ENCODE data around the gene PLCH1.

PLCH1 gene

DNA sequence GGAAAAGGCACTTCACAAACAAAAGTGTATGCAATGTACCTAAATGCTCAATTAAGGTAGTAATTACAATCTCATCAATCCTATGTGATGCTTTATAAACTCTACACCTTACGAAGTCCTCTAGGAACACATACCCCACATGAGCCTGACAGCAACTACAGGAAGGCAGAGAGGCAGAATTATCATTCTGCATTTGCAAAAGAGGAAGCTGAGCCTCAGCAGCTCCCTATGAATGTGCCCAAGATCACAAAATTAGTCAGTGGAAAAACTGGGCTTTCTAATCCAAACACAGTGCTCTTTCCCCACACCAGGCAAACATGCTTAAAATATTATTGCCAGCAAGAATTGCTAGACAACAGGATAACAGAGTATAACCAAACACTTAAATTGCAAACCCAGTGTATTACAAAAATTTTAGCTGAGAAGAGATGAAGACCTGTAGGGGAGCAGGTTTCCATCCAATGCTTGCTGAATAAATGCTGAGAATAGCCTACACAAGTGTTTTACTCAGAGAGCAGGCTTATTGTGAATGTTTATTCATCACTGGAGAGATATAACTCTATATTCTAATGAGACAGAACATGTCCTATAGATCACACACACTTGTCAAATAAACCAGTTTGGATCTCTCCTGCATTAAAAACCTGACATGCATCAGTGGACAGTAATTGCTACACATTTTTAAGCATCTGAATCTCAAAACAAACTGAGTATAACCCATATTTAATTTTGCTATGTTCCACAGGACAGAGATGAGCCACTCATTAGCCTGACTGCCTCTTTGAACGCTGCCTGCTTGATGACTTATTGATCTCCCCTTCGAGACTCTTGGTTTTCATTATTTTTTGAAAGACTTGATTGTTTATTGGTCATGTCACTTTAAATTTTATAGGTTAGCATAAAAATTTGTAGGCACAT, 62.2 kb downstream of the PLCH1 start:
- H3K4me1 ChIP-seq, result no peaks in the 10 kb centered on the region
- no peak overlapping the region for H3K27ac ChIP-seq
- no peaks in the 10 kb centered on the region for H3K36me3 ChIP-seq
- H4K20me1 ChIP-seq, result no peaks in the 10 kb centered on the region
- no peak overlapping the region for H3K4me3 ChIP-seq
- no peak for TF ChIP-seq Cebpa-rat (IDR thresholded peaks at IDR 0.05)
- H3K9ac ChIP-seq, result no peak overlapping the region
- H3K27me3 ChIP-seq, result no peaks in the 10 kb centered on the region
- H3K4me2 ChIP-seq, result no peak overlapping the region
- no peaks in the 10 kb centered on the region for H3K9me3 ChIP-seq (replicated peaks in 1 of 11)

DNA sequence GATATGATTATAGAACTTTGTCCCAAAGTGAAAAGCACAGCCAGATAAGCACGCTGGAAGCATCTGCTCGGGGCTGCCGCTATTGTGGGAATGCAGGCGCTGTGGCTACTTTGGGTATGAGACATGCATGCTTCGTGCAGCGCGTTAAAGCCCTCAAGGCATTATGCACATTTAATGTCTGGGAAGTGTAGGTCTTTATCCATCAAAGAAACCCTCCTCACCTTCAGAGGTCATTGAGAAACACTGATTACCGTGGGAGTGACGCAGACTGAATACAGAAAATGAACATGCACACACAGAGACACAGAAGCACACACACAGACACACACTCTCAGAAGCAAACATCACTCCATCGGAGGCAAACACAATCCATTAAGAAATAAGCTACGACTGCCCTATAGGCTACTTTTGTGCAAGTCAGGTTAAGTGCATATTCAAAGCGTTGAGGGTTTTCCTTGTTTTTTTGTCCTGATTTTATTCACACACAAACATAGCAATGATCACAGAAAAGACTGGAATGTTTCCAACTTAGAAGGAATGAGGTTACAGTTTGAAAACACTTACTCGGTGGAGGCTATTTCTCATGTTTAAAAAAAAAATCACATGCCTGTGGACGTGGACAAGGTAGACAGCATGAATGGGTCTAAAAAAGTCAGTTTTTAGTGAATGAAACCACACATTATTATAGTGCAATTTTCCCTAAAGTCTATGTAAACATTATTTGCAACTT, 68.5 kb downstream of the PLCH1 start:
- H3K9me3 ChIP-seq (replicated peaks in 1 of 11), result no peaks in the 10 kb centered on the region
- no peaks in the 10 kb centered on the region for H3K4me1 ChIP-seq
- no peak for TF ChIP-seq Cebpa-rat (IDR thresholded peaks at IDR 0.05)
- H3K4me3 ChIP-seq, result no peak overlapping the region
- H3K36me3 ChIP-seq, result no peaks in the 10 kb centered on the region
- no peak overlapping the region for H3K27ac ChIP-seq
- no peak overlapping the region for H3K4me2 ChIP-seq
- H4K20me1 ChIP-seq, result no peaks in the 10 kb centered on the region
- no peaks in the 10 kb centered on the region for H3K27me3 ChIP-seq
- no peak overlapping the region for H3K9ac ChIP-seq

DNA sequence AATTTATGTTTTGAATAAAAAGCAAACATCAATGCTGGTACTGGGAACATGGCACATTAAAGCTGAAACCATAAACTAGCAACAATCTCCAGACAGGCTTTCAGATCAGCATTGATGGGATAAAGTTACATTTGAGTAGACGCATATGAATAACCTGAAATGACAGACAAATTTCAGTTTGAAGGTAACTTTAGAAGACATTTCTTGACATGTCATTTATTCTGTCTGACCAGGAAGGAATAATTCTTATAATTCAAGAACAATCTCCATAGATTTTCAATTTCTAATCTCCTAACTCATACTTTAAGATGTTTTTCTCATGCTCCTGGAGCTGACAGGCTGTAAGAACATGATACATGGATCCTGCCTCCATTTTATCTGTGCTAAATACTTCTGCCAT, 69.8 kb downstream of the PLCH1 start:
- Histone ChIP-seq H3K9me3 (replicated peaks in 1 of 11) (no peaks in the 10 kb centered on the region), H3K27ac (no peak overlapping the region), H4K20me1 (no peaks in the 10 kb centered on the region), H3K4me1 (no peaks in the 10 kb centered on the region), H3K36me3 (no peaks in the 10 kb centered on the region), H3K4me3 (no peak overlapping the region), H3K27me3 (no peaks in the 10 kb centered on the region), H3K9ac (no peak overlapping the region), H3K4me2 (no peak overlapping the region)
- no peak for TF ChIP-seq Cebpa-rat (IDR thresholded peaks at IDR 0.05)

DNA sequence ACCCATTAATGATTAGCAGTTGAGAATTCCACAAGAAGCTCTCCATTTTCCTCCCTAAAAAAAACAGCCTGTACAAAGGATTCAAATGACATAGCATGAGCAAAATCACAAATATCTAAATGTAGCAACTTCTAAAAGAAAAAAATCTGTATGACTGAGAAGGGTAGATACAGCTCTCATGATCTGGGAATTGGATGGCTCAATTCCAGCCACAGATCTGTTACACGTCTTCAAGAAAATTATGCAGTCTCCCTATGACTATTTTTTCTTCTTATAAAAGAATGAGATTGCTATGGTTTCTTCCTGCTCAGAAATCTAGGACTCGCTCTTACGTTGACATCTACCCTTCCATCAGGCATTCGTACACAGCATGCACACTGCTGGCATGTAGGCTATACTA, 71.5 kb downstream of the PLCH1 start:
- H3K9ac ChIP-seq, result no peak overlapping the region
- no peaks in the 10 kb centered on the region for H4K20me1 ChIP-seq
- H3K4me1 ChIP-seq, result no peaks in the 10 kb centered on the region
- H3K4me3 ChIP-seq, result no peak overlapping the region
- H3K27ac ChIP-seq, result no peak overlapping the region
- H3K27me3 ChIP-seq, result no peaks in the 10 kb centered on the region
- TF ChIP-seq Cebpa-rat (IDR thresholded peaks at IDR 0.05), result no peak
- H3K36me3 ChIP-seq, result no peaks in the 10 kb centered on the region
- H3K9me3 ChIP-seq (replicated peaks in 1 of 11), result no peaks in the 10 kb centered on the region
- no peak overlapping the region for H3K4me2 ChIP-seq

- H3K4me3 ChIP-seq, result no peak overlapping the region
- no peak overlapping the region for H3K4me2 ChIP-seq
- H3K9me3 ChIP-seq (replicated peaks in 1 of 11), result no peaks in the 10 kb centered on the region
- no peak overlapping the region for H3K9ac ChIP-seq
- no peaks in the 10 kb centered on the region for H3K4me1 ChIP-seq
- H3K27me3 ChIP-seq, result no peaks in the 10 kb centered on the region
- TF ChIP-seq Cebpa-rat (IDR thresholded peaks at IDR 0.05), result no peak
- H4K20me1 ChIP-seq, result no peaks in the 10 kb centered on the region
- H3K36me3 ChIP-seq, result no peaks in the 10 kb centered on the region
- H3K27ac ChIP-seq, result no peak overlapping the region
These were observed 74.5 kb downstream of the PLCH1 start for GRCh38 chr3:155670335-155670734.

DNA sequence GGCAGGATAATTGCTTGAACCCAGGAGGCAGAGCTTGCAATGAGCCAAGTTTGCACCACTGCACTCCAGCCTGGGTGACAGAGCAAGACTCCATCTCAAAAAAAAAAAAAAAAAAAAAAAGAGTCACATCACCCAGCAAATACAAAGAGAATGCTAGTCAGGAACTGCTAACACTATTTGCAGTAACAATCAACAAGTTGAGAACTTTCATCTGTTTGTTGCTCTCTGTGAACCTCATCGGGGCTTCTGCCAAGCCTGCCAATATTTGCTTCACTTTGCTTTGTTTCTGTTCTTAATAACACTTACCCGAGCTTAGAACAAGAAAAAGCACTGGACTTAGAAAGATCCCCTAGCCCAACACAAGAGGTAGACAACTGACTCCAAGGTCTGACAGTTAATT, 76.9 kb downstream of the PLCH1 start:
- H4K20me1 ChIP-seq, result no peaks in the 10 kb centered on the region
- no peak overlapping the region for H3K4me3 ChIP-seq
- no peaks in the 10 kb centered on the region for H3K36me3 ChIP-seq
- H3K9me3 ChIP-seq (replicated peaks in 1 of 11), result no peaks in the 10 kb centered on the region
- TF ChIP-seq Cebpa-rat (IDR thresholded peaks at IDR 0.05), result no peak
- no peak overlapping the region for H3K27ac ChIP-seq
- no peak overlapping the region for H3K9ac ChIP-seq
- no peaks in the 10 kb centered on the region for H3K27me3 ChIP-seq
- H3K4me2 ChIP-seq, result no peak overlapping the region
- peaks cover 0 to 16% (median 0%) of the 10 kb centered on the region in 10 experiments; a peak in 7 of 20 replicates for H3K4me1 ChIP-seq

GRCh38 chr3:155664925-155665695, 79.8 kb downstream of the PLCH1 start:
- Histone ChIP-seq H3K36me3 (no peaks in the 10 kb centered on the region), H3K9me3 (replicated peaks in 1 of 11) (no peaks in the 10 kb centered on the region), H3K27me3 (no peaks in the 10 kb centered on the region), H4K20me1 (no peaks in the 10 kb centered on the region), H3K9ac (no peak overlapping the region), H3K4me2 (peak overlapping the region in 2 of 11 experiments; percentile 33 to 48; a peak in 4 of 22 replicates), H3K27ac (peak overlapping the region in 2 of 11 experiments; percentile 18 to 26; a peak in 2 of 22 replicates), H3K4me1 (peaks cover 0 to 16% (median 0%) of the 10 kb centered on the region in 10 experiments; a peak in 7 of 20 replicates), H3K4me3 (no peak overlapping the region)
- no peak for TF ChIP-seq Cebpa-rat (IDR thresholded peaks at IDR 0.05)

DNA sequence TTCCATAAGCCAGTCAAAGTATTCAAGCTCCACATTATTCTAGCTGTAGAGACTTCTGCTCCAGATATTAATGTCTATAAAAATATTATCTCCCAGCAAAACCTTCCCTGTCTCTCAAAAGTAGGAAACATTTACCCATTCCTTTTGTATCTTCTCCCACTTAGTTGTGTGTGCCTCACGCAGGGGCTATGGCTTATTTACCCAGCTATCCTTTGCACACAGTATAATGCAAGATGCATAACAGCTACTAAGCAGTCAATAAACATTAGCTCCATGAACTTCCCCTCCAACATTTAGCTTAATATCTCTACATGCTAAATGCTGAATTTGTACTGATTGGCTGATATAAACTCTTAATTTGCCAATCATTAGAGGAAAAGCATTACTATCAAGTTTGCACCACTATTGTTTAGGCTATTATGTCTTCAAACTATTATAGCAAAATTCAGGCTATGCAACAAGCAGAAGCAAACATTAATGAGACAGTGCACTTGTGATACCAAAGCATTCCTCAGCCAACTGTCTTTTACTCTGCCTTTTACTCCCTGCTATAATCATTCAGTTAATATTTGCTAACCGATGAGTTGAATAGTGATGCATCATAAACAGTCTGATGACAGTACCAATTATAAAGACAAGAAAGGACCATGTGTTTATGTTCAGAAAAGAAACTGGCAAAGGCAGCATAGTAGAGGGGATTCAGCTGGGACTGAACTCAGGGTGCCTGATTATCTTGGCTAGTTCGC, 81.2 kb downstream of the PLCH1 start:
- H3K27ac ChIP-seq, result no peak overlapping the region
- H3K9me3 ChIP-seq (replicated peaks in 1 of 11), result no peaks in the 10 kb centered on the region
- no peak overlapping the region for H3K9ac ChIP-seq
- no peak for TF ChIP-seq Cebpa-rat (IDR thresholded peaks at IDR 0.05)
- H3K36me3 ChIP-seq, result no peaks in the 10 kb centered on the region
- peak overlapping the region in 2 of 11 experiments; percentile 33 to 48; a peak in 3 of 22 replicates for H3K4me2 ChIP-seq
- no peaks in the 10 kb centered on the region for H4K20me1 ChIP-seq
- peaks cover 0 to 16% (median 0%) of the 10 kb centered on the region in 10 experiments; a peak in 7 of 20 replicates for H3K4me1 ChIP-seq
- H3K27me3 ChIP-seq, result no peaks in the 10 kb centered on the region
- no peak overlapping the region for H3K4me3 ChIP-seq
